ENCODE data around the gene DTX1. TPM values are rescaled to one million over a fixed set of nuclear protein-coding genes. Genes with fewer than 3 reads are reported as not detected.

The DTX1 gene
- total RNA-seq, 1 experiment from 2014 or later = 3.0 TPM

- Histone ChIP-seq H2AK5ac (ENCODE audit: insufficient read length, low read length) (no peak overlapping the region), H3K18ac (ENCODE audit: insufficient read length, low read depth, low read length) (no peak overlapping the region), H3K9ac (ENCODE audit: extremely low read depth, insufficient read length, low read length) (no peak overlapping the region), H3K4me2 (ENCODE audit: insufficient read depth, insufficient read length, low read length) (no peak overlapping the region), H3K4me1 (ENCODE audit: insufficient read depth, low read length) (no peaks in the 10 kb centered on the region), H3K79me2 (ENCODE audit: insufficient read depth, low read length) (no peaks in the 10 kb centered on the region), H2BK15ac (ENCODE audit: low read depth, low read length) (no peak overlapping the region), H3K9me3 (ENCODE audit: control insufficient read depth, low read depth, low read length) (no peaks in the 10 kb centered on the region), H2AFZ (ENCODE audit: low read length) (no peak overlapping the region), H2BK20ac (ENCODE audit: low read depth, low read length, poor library complexity, severe bottlenecking) (no peak overlapping the region), H3T11ph (ENCODE audit: low read length) (no peak overlapping the region), H3K23me2 (ENCODE audit: insufficient read length, low read depth, low read length, poor library complexity, severe bottlenecking) (no peaks in the 10 kb centered on the region), H4K8ac (replicated peaks; ENCODE audit: insufficient read length, low read depth, low read length) (no peak overlapping the region), H3K56ac (ENCODE audit: insufficient read length, low read depth, low read length) (no peak overlapping the region), H3K27me3 (ENCODE audit: insufficient read depth, low read length) (no peaks in the 10 kb centered on the region), H4K5ac (ENCODE audit: insufficient read length, low read depth, low read length) (no peak overlapping the region), H2BK12ac (ENCODE audit: insufficient read length, low read depth, low read length) (no peak overlapping the region), H4K20me1 (ENCODE audit: control insufficient read depth, insufficient read depth, insufficient read length) (no peaks in the 10 kb centered on the region), H3K79me1 (ENCODE audit: insufficient read depth, low read depth, low read length, poor library complexity, severe bottlenecking) (no peaks in the 10 kb centered on the region), H4K91ac (ENCODE audit: insufficient read length, low read depth, low read length) (no peak overlapping the region), H2BK120ac (ENCODE audit: low read depth, low read length, poor library complexity, severe bottlenecking) (no peak overlapping the region), H3K14ac (ENCODE audit: insufficient read depth, low read length) (no peak overlapping the region), H3K27ac (ENCODE audit: insufficient read length, low read depth, low read length) (no peak overlapping the region), H3K4ac (ENCODE audit: low read depth, low read length) (no peak overlapping the region), H3K23ac (ENCODE audit: insufficient read length, low read depth, low read length) (no peak overlapping the region), H2BK5ac (ENCODE audit: insufficient read length, low read length) (no peak overlapping the region)
- Mint-ChIP-seq H3K4me3 (no peak overlapping the region), H3K27me3 (ENCODE audit: low read depth) (peaks cover 10% of the 10 kb centered on the region; the same call in 1 of the 2 replicates), H3K36me3 (ENCODE audit: insufficient read depth in 1 of 3, low read depth in 3 of 3) (0 out of 7 replicates have a peak, but pooled peaks cover 0 to 3% (median 0%) of the 10 kb centered on the region in 3 experiments), H3K9me3 (peaks cover 6 to 12% of the 10 kb centered on the region in 2 experiments), H3K4me1 (peaks cover 2 to 6% of the 10 kb centered on the region in 2 experiments; a peak in 2 of 4 replicates), H3K27ac (no peak overlapping the region)
- WGBS (ENCODE audit: extremely low coverage, insufficient read length, low lambda C conversion rate) = no CpG with 5 or more reads among the region's 3 CpGs
- DNase-seq = no peak
- TF ChIP-seq, protein P1, sequence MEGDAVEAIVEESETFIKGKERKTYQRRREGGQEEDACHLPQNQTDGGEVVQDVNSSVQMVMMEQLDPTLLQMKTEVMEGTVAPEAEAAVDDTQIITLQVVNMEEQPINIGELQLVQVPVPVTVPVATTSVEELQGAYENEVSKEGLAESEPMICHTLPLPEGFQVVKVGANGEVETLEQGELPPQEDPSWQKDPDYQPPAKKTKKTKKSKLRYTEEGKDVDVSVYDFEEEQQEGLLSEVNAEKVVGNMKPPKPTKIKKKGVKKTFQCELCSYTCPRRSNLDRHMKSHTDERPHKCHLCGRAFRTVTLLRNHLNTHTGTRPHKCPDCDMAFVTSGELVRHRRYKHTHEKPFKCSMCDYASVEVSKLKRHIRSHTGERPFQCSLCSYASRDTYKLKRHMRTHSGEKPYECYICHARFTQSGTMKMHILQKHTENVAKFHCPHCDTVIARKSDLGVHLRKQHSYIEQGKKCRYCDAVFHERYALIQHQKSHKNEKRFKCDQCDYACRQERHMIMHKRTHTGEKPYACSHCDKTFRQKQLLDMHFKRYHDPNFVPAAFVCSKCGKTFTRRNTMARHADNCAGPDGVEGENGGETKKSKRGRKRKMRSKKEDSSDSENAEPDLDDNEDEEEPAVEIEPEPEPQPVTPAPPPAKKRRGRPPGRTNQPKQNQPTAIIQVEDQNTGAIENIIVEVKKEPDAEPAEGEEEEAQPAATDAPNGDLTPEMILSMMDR (conservative IDR thresholded peaks at IDR 0.05) = no peak
Observed at GRCh38 chr12:113022563-113023297, 33.8 kb upstream of the DTX1 start.

Data from H9 (cell line).